GM12878 (cell line): ENCODE data around the gene ARHGEF26. TPM values are rescaled to one million over a fixed set of nuclear protein-coding genes. Genes with fewer than 3 reads are reported as not detected.
A peak's percentile ranks its signal among the peaks of the same experiment; 100 is the strongest.

ENCODE experiments used
- BHLHE40 ChIP-seq, 2 experiments: fragments of 450-650 bp in 1 of 2; IDR thresholded peaks; 2 replicates each; pipeline ENCODE4 v1.6.1; 2011 to 2017; ENCODE audit warnings: low read depth in 2 of 2, borderline replicate concordance in 1 of 2, improper control_type of control experiment in 1 of 2, low read length in 1 of 2, mild to moderate bottlenecking in 1 of 2
- CTCF ChIP-seq, 3 experiments: IDR thresholded peaks in 2 of 3; conservative IDR thresholded peaks in 1 of 3; 2 replicates each; pipeline ENCODE4 v1.5.1; 2011; ENCODE audit warnings: low read depth in 3 of 3, low read length in 3 of 3, mild to moderate bottlenecking in 3 of 3, control low read depth in 2 of 3, moderate library complexity in 2 of 3, inconsistent platforms in 1 of 3, mixed read lengths in 1 of 3; ENCODE audit not compliant: control insufficient read depth in 2 of 3, insufficient read depth in 1 of 3; ENCODE audit errors: extremely low read depth in 1 of 3
- ELK1 ChIP-seq: IDR thresholded peaks from 2 replicates; pipeline ENCODE4 v1.6.1; 2012; ENCODE audit warnings: low read depth, low read length, improper control_type of control experiment
- ESRRA ChIP-seq: IDR thresholded peaks from 2 replicates; pipeline ENCODE4 v1.6.1; 2012; ENCODE audit warnings: mild to moderate bottlenecking, low read length, improper control_type of control experiment
- ETV6 ChIP-seq, 2 experiments: fragments of 450-650 bp in 1 of 2; IDR thresholded peaks in 1 of 2; conservative IDR thresholded peaks in 1 of 2; 2 replicates each; pipeline ENCODE4 v1.6.1; 2014; ENCODE audit warnings: antibody characterized with exemption in 1 of 2, borderline replicate concordance in 1 of 2, low read depth in 1 of 2, mild to moderate bottlenecking in 1 of 2, moderate library complexity in 1 of 2
- HCFC1 ChIP-seq: fragments of 150-350 bp; IDR thresholded peaks from 2 replicates; pipeline ENCODE4 v1.6.1; 2014; ENCODE audit warnings: low read length
- HDGF ChIP-seq: fragments of 450-650 bp; IDR thresholded peaks from 2 replicates; pipeline ENCODE4 v1.6.1; 2016; ENCODE audit warnings: antibody characterized with exemption
- MEF2B ChIP-seq: fragments of 450-650 bp; IDR thresholded peaks from 2 replicates; pipeline ENCODE4 v1.6.1; 2018; ENCODE audit warnings: mild to moderate bottlenecking, moderate library complexity; ENCODE audit not compliant: partially characterized antibody, poor library complexity, severe bottlenecking
- NBN ChIP-seq: fragments of 450-650 bp; IDR thresholded peaks from 2 replicates; pipeline ENCODE4 v1.6.1; 2016
- NFXL1 ChIP-seq: fragments of 450-650 bp; IDR thresholded peaks from 2 replicates; pipeline ENCODE4 v1.6.1; 2017; ENCODE audit warnings: antibody characterized with exemption, mild to moderate bottlenecking, borderline replicate concordance
- NR2C1 ChIP-seq: fragments of 450-650 bp; IDR thresholded peaks from 2 replicates; pipeline ENCODE4 v1.6.1; 2017; ENCODE audit warnings: antibody characterized with exemption, mild to moderate bottlenecking, moderate library complexity
- POLR2A ChIP-seq: IDR thresholded peaks from 2 replicates; pipeline ENCODE4 v1.6.1; 2011; ENCODE audit warnings: low read depth, mild to moderate bottlenecking, low read length
- RAD21 ChIP-seq: IDR thresholded peaks from 2 replicates; pipeline ENCODE4 v1.6.1; 2011; ENCODE audit warnings: mild to moderate bottlenecking, low read depth, low read length, moderate library complexity; ENCODE audit not compliant: insufficient read depth
- RB1 ChIP-seq: fragments of 450-650 bp; formaldehyde crosslinking; IDR thresholded peaks from 2 replicates; pipeline ENCODE4 v1.6.1; 2017; ENCODE audit warnings: mild to moderate bottlenecking, borderline replicate concordance
- TCF3 ChIP-seq: IDR thresholded peaks from 2 replicates; pipeline ENCODE4 v1.6.1; 2012; ENCODE audit warnings: low read depth, mild to moderate bottlenecking, low read length, borderline replicate concordance; ENCODE audit not compliant: insufficient read depth
- YY1 ChIP-seq: IDR thresholded peaks from 2 replicates; pipeline ENCODE4 v1.6.1; 2011; ENCODE audit warnings: low read depth, mild to moderate bottlenecking, low read length
- polyA plus RNA-seq, 11 experiments: library from polyadenylated mRNA; depleted of rRNA in 4 of 11; unstranded in 6 of 11; stranded (reverse) in 5 of 11; fragments of >200 nt; fragmentation: Nextera tagmentation in 4 of 11; fragmentation: Illumina TruSeq in 1 of 11; extraction: Ambion mirVana in 4 of 11; extraction: Trizol in 1 of 11; gene quantifications; 1 replicate in 1 of 11; 2 replicates in 10 of 11; pipeline versions ENCODE4 v1.2.1 to v1.2.3, GENCODE V29; 2011 to 2016; ENCODE audit warnings: inconsistent platforms in 2 of 11, missing spikeins in 2 of 11, low read depth in 1 of 11
- total RNA-seq, 4 experiments: library from RNA; depleted of rRNA in 3 of 4; stranded (reverse); fragments of >200 nt in 3 of 4; fragmentation: Illumina TruSeq in 1 of 4; extraction: Trizol in 1 of 4; gene quantifications; 2 replicates each; pipeline versions ENCODE4 v1.2.1 to v1.2.3, GENCODE V29; 2013 to 2021
- TF ChIP-seq, protein P1 (sequence below): fragments of 450-650 bp; conservative IDR thresholded peaks from 2 replicates; pipeline ENCODE4 v1.6.1; 2017; ENCODE audit warnings: mild to moderate bottlenecking, moderate library complexity
- TF ChIP-seq, protein P2 (sequence below): fragments of 450-650 bp; IDR thresholded peaks from 2 replicates; pipeline ENCODE4 v1.6.1; 2014; ENCODE audit warnings: mild to moderate bottlenecking

ARHGEF26 gene
- total and polyA plus RNA-seq, 10 of the 15 experiments (the other 5 are each of a cell fraction or from before 2014, with no cell fraction given), result 0.02 to 0.47 (median 0.05) TPM; not detected in 1

- TF ChIP-seq HCFC1 (no peak), ETV6 (conservative IDR thresholded peaks at IDR 0.05 in 1 of 2, IDR thresholded peaks at IDR 0.05 in 1 of 2; ENCODE audit: borderline replicate concordance in 1 of 2, low read depth in 1 of 2) (no peak), NFXL1 (no peak), HDGF (no peak), MEF2B (no peak), ELK1 (no peak), ESRRA (no peak), BHLHE40 (IDR thresholded peaks at IDR 0.05; ENCODE audit: borderline replicate concordance in 1 of 2, low read depth in 2 of 2, low read length in 1 of 2) (no peak), NBN (no peak), TCF3 (no peak), YY1 (no peak), RAD21 (peak; percentile 78), NR2C1 (no peak), POLR2A (no peak), CTCF (IDR thresholded peaks at IDR 0.05 in 2 of 3, conservative IDR thresholded peaks at IDR 0.05 in 1 of 3; ENCODE audit: control insufficient read depth in 2 of 3, extremely low read depth in 1 of 3, insufficient read depth in 1 of 3, low read depth in 3 of 3, low read length in 3 of 3) (peak; percentile 81 to 86 (median 84)), RB1 (no peak)
- TF ChIP-seq, protein P1, sequence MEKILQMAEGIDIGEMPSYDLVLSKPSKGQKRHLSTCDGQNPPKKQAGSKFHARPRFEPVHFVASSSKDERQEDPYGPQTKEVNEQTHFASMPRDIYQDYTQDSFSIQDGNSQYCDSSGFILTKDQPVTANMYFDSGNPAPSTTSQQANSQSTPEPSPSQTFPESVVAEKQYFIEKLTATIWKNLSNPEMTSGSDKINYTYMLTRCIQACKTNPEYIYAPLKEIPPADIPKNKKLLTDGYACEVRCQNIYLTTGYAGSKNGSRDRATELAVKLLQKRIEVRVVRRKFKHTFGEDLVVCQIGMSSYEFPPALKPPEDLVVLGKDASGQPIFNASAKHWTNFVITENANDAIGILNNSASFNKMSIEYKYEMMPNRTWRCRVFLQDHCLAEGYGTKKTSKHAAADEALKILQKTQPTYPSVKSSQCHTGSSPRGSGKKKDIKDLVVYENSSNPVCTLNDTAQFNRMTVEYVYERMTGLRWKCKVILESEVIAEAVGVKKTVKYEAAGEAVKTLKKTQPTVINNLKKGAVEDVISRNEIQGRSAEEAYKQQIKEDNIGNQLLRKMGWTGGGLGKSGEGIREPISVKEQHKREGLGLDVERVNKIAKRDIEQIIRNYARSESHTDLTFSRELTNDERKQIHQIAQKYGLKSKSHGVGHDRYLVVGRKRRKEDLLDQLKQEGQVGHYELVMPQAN, result no peak
- TF ChIP-seq, protein P2, sequence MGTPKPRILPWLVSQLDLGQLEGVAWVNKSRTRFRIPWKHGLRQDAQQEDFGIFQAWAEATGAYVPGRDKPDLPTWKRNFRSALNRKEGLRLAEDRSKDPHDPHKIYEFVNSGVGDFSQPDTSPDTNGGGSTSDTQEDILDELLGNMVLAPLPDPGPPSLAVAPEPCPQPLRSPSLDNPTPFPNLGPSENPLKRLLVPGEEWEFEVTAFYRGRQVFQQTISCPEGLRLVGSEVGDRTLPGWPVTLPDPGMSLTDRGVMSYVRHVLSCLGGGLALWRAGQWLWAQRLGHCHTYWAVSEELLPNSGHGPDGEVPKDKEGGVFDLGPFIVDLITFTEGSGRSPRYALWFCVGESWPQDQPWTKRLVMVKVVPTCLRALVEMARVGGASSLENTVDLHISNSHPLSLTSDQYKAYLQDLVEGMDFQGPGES, result no peak
Measured at GRCh38 chr3:154252759-154253638, 131.8 kb downstream of the ARHGEF26 start (continued).
